CD8-positive, alpha-beta memory T cell (primary cell): ENCODE data around the gene SMCO1. TPM values are rescaled to one million over a fixed set of nuclear protein-coding genes. Genes with fewer than 3 reads are reported as not detected.
"Not testable (repeated sequence)": the region's sequence is repeated elsewhere in the genome, so short reads cannot be mapped to it uniquely, and the experiment has no call there.

Source experiments
- CTCF ChIA-PET: fragments of 350-600 bp; sonication (Branson Sonifier 250); formaldehyde crosslinking; loops from one replicate; lab custom pipeline; 2021; ENCODE audit warnings: antibody characterized with exemption; lab: Charles Lee
- POLR2A ChIA-PET: fragments of 350-600 bp; sonication (Branson Sonifier 250); formaldehyde crosslinking; loops from one replicate; lab custom pipeline; 2021; ENCODE audit warnings: antibody characterized with exemption; lab: Charles Lee
- DNase-seq, 5 donors: peaks; one replicate each; pipeline versions ENCODE4 v3.0.0 to v3.0.0-alpha.2; 2020 to 2022; ENCODE audit warnings: mixed read lengths in 1 of 5
- H3K27ac ChIP-seq: one replicate; pipeline ENCODE4 v1.7.0; 2013; ENCODE audit warnings: low read depth, mild to moderate bottlenecking, low read length, moderate library complexity
- H3K27me3 ChIP-seq: 2 replicates; pipeline ENCODE4 v1.7.0; 2013; ENCODE audit warnings: low read length, mild to moderate bottlenecking; ENCODE audit not compliant: insufficient read depth, poor library complexity, severe bottlenecking
- H3K36me3 ChIP-seq: 2 replicates; pipeline ENCODE4 v1.7.0; 2013; ENCODE audit warnings: mild to moderate bottlenecking, low read length, moderate library complexity; ENCODE audit not compliant: insufficient read depth
- H3K4me1 ChIP-seq: 2 replicates; pipeline ENCODE4 v1.7.0; 2013; ENCODE audit warnings: mild to moderate bottlenecking, low read length, moderate library complexity; ENCODE audit not compliant: insufficient read depth
- H3K4me3 ChIP-seq: 2 replicates; pipeline ENCODE4 v1.7.0; 2013; ENCODE audit warnings: mild to moderate bottlenecking, low read length
- H3K9me3 ChIP-seq: 2 replicates; pipeline ENCODE4 v1.7.0; 2013; ENCODE audit warnings: mild to moderate bottlenecking, low read length
- H3K27ac Mint-ChIP-seq, 8 donors: one replicate each; pipeline ENCODE4 v1.8.0; 2020 to 2021; ENCODE audit warnings: mixed read lengths in 8 of 8, mild to moderate bottlenecking in 6 of 8, inconsistent platforms in 3 of 8, moderate library complexity in 3 of 8
- H3K27me3 Mint-ChIP-seq, 2 donors: one replicate each; pipeline ENCODE4 v1.8.0; 2020 to 2021; ENCODE audit warnings: mixed read lengths in 2 of 2, mild to moderate bottlenecking in 1 of 2, moderate library complexity in 1 of 2
- H3K36me3 Mint-ChIP-seq, 3 donors: one replicate each; pipeline ENCODE4 v1.8.0; 2020 to 2021; ENCODE audit warnings: mixed read lengths in 3 of 3, inconsistent platforms in 1 of 3, mild to moderate bottlenecking in 1 of 3
- H3K4me1 Mint-ChIP-seq, 3 donors: one replicate each; pipeline ENCODE4 v1.8.0; 2020 to 2021; ENCODE audit warnings: mixed read lengths in 3 of 3, inconsistent platforms in 1 of 3, mild to moderate bottlenecking in 1 of 3
- H3K4me3 Mint-ChIP-seq, 7 donors: one replicate each; pipeline ENCODE4 v1.8.0; 2020 to 2021; ENCODE audit warnings: mixed read lengths in 7 of 7, mild to moderate bottlenecking in 6 of 7, moderate library complexity in 4 of 7, inconsistent platforms in 2 of 7
- H3K9me3 Mint-ChIP-seq, 5 donors: one replicate each; pipeline ENCODE4 v1.8.0; 2020 to 2022; ENCODE audit warnings: mixed read lengths in 5 of 5, mild to moderate bottlenecking in 3 of 5, moderate library complexity in 2 of 5, inconsistent platforms in 1 of 5
- polyA plus RNA-seq: library from polyadenylated mRNA; unstranded; fragments of 300-500 nt; fragmentation: Illumina TruSeq; gene quantifications from one replicate; pipeline ENCODE4 v1.2.3, GENCODE V29; 2021
- total RNA-seq, 2 experiments: library from RNA; stranded (reverse); gene quantifications; one replicate each; pipeline ENCODE4 v1.2.3, GENCODE V29; 2021

SMCO1 gene
- total and polyA plus RNA-seq, 3 experiments from 2014 or later = not detected

DNA sequence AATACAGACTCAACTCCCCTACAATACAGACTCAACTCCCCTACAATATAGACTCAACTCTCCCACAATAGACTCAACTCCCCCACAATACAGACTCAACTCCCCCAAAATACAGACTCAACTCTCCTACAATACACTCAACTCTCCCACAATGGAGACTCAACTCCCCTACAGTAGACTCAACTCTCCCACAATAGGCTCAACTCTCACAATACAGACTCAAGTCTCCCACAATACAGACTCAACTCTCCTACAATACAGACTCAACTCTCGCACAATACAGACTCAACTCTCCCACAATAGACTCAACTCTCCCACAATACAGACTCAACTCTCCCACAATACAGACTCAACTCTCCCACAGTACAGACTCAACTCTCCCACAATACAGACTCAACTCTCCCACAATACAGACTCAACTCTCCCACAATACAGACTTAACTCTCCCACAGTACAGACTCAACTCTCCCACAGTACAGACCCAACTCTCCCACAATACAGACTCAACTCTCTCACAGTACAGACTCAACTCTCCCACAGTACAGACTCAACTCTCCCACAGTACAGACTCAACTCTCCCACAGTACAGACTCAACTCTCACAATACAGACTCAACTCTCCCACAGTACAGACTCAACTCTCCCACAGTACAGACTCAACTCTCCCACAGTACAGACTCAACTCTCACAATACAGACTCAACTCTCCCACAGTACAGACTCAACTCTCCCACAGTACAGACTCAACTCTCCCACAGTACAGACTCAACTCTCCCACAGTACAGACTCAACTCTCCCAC is 52.3 kb downstream of the SMCO1 start:
- H3K27ac Mint-ChIP-seq = peak overlapping the region in 1 of 8 donors; percentile 1
- H3K36me3 Mint-ChIP-seq = peaks cover 3 to 12% (median 4%) of the 10 kb centered on the region in 3 donors
- H3K36me3 ChIP-seq, H3K27ac ChIP-seq, H3K9me3 Mint-ChIP-seq, H3K27me3 ChIP-seq, H3K27me3 Mint-ChIP-seq, DNase-seq, H3K4me3 ChIP-seq, POLR2A ChIA-PET, H3K9me3 ChIP-seq, H3K4me1 ChIP-seq, H3K4me3 Mint-ChIP-seq, CTCF ChIA-PET: not testable (repeated sequence)
- peaks cover 4 to 13% (median 7%) of the 10 kb centered on the region in 3 donors for H3K4me1 Mint-ChIP-seq

- no peak overlapping the region for H3K4me3 ChIP-seq
- H3K4me1 ChIP-seq = no peaks in the 10 kb centered on the region
- Mint-ChIP-seq H3K27ac (peak overlapping the region in 7 of 8 donors; percentile 30 to 86 (median 65)), H3K4me1 (peaks cover 8 to 19% (median 11%) of the 10 kb centered on the region in 3 donors), H3K27me3 (no peaks in the 10 kb centered on the region), H3K9me3 (no peaks in the 10 kb centered on the region), H3K4me3 (no peak overlapping the region), H3K36me3 (peaks cover 3 to 6% (median 3%) of the 10 kb centered on the region in 3 donors)
- H3K27ac ChIP-seq = no peak overlapping the region
- DNase-seq = no peak
- H3K27me3 ChIP-seq = no peaks in the 10 kb centered on the region
- ChIA-PET POLR2A (interaction anchor here (1.0 kb wide), 1 partner anchor 13 kb away, joined by 12 read pairs; no protein-coding TSS in a partner anchor), CTCF (interaction anchor here (0.7 kb wide), 1 partner anchor 183 kb away, joined by 3 read pairs; no protein-coding TSS in a partner anchor)
- no peaks in the 10 kb centered on the region for H3K36me3 ChIP-seq
- H3K9me3 ChIP-seq = no peaks in the 10 kb centered on the region
These were observed 57.1 kb downstream of the SMCO1 start for GRCh38 chr3:196458063-196458462.

- H3K27me3 Mint-ChIP-seq, H3K36me3 ChIP-seq, H3K27me3 ChIP-seq, H3K4me1 ChIP-seq, H3K4me3 ChIP-seq, H3K36me3 Mint-ChIP-seq, H3K27ac ChIP-seq, H3K9me3 ChIP-seq, H3K9me3 Mint-ChIP-seq: not testable (repeated sequence)
- POLR2A ChIA-PET = interaction anchor here (1.0 kb wide), 1 partner anchor 14 kb away, joined by 12 read pairs; no protein-coding TSS in a partner anchor
- peaks cover 8 to 19% (median 11%) of the 10 kb centered on the region in 3 donors for H3K4me1 Mint-ChIP-seq
- H3K4me3 Mint-ChIP-seq = peak overlapping the region in 1 of 7 donors; percentile 23
- peak in 2 of 5 donors; percentile 31 to 44 for DNase-seq
- H3K27ac Mint-ChIP-seq = peak overlapping the region; percentile 30 to 87 (median 72)
- CTCF ChIA-PET = interaction anchor here (0.7 kb wide), 1 partner anchor 183 kb away, joined by 3 read pairs; no protein-coding TSS in a partner anchor
These were observed 57.7 kb downstream of the SMCO1 start for GRCh38 chr3:196457470-196457869.

Other genes with a start within 250 kb of the SMCO1 start
- 10 to 100 TPM; 60.1 to 61.0 TPM for gene PCYT1A, start 227.6 kb downstream of the SMCO1 start, total RNA-seq
- gene PCYT1A, start 227.6 kb downstream of the SMCO1 start, polyA plus RNA-seq = 20.0 TPM
- gene DYNLT2B, start 197.1 kb downstream of the SMCO1 start, total RNA-seq = 10 to 100 TPM in 1 of 2 experiments, 1 to 10 TPM in 1; 8.6 to 10.7 TPM
- 10.9 TPM for gene DYNLT2B, start 197.1 kb downstream of the SMCO1 start, polyA plus RNA-seq
- under 1 TPM; 0.35 to 0.62 TPM for gene TM4SF19, start 177.0 kb downstream of the SMCO1 start, total RNA-seq
- gene TM4SF19, start 177.0 kb downstream of the SMCO1 start, polyA plus RNA-seq = 1.2 TPM
- 10 to 100 TPM; 51.7 to 52.1 TPM for gene UBXN7, start 82.9 kb downstream of the SMCO1 start, total RNA-seq
- gene UBXN7, start 82.9 kb downstream of the SMCO1 start, polyA plus RNA-seq = 32.6 TPM
- gene RNF168, start 11.6 kb downstream of the SMCO1 start, total RNA-seq = 10 to 100 TPM; 29.8 to 31.1 TPM
- gene RNF168, start 11.6 kb downstream of the SMCO1 start, polyA plus RNA-seq = 12.9 TPM
- gene WDR53, start 53.2 kb upstream of the SMCO1 start, total RNA-seq = 10 to 100 TPM; 26.7 to 28.8 TPM
- 21.5 TPM for gene WDR53, start 53.2 kb upstream of the SMCO1 start, polyA plus RNA-seq
- 10 to 100 TPM; 29.3 to 30.1 TPM for gene FBXO45, start 53.3 kb upstream of the SMCO1 start, total RNA-seq
- 5.6 TPM for gene FBXO45, start 53.3 kb upstream of the SMCO1 start, polyA plus RNA-seq
- gene NRROS, start 124.3 kb upstream of the SMCO1 start, total RNA-seq = 10 to 100 TPM; 15.6 to 17.0 TPM
- gene NRROS, start 124.3 kb upstream of the SMCO1 start, polyA plus RNA-seq = 3.5 TPM
- 1 to 10 TPM; 7.3 to 7.4 TPM for gene CEP19, start 196.9 kb upstream of the SMCO1 start, total RNA-seq
- gene CEP19, start 196.9 kb upstream of the SMCO1 start, polyA plus RNA-seq = 7.4 TPM
- gene PIGX, start 197.0 kb upstream of the SMCO1 start, total RNA-seq = 10 to 100 TPM; 49.0 to 50.5 TPM
- gene PIGX, start 197.0 kb upstream of the SMCO1 start, polyA plus RNA-seq = 38.7 TPM
- 10 to 100 TPM; 81.2 to 85.4 TPM for gene PAK2, start 224.5 kb upstream of the SMCO1 start, total RNA-seq
- 38.0 TPM for gene PAK2, start 224.5 kb upstream of the SMCO1 start, polyA plus RNA-seq